Measurements from ENCODE around the gene IMMP1L. TPM values are rescaled to one million over a fixed set of nuclear protein-coding genes. Genes with fewer than 3 reads are reported as not detected.

IMMP1L gene
- polyA plus RNA-seq, 1 donor (not counting 4 experiments of a cell fraction or from before 2014, with no cell fraction given) = 39.8 TPM

DNA sequence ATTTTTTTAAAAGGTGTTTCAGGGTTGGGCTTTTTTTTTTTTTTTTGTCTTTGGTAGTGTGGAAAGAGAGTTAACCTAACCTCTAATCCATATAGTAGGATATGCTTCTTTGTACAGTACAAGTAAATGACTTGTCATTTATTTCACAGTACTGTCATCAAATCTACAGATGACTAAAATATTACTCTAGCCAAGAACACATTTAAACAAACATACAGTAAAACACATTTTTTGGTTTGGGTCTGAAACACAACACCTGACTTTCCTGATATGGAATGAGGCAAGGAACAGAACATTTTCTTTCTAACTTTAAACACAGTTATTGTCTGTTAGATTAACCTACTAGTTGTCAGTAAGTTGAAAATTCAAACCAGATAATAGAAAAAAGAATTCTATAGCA lies 68.1 kb downstream of the IMMP1L start:
- no peak for FAIRE-seq
- H3K27me3 ChIP-seq (ENCODE audit: control insufficient read depth, extremely low read depth, insufficient read depth, low read length) = no peaks in the 10 kb centered on the region
- H3K9ac ChIP-seq (ENCODE audit: control insufficient read depth, extremely low read depth, insufficient read depth, low read length) = no peak overlapping the region
- H3K9me1 ChIP-seq (ENCODE audit: control insufficient read depth, extremely low read depth, insufficient read depth, low read length) = no peaks in the 10 kb centered on the region
- H3K36me3 ChIP-seq (ENCODE audit: control insufficient read depth in 2 of 2, extremely low read depth in 1 of 2, insufficient read depth in 2 of 2, low read length in 2 of 2) = no peaks in the 10 kb centered on the region
- H4K20me1 ChIP-seq (ENCODE audit: control insufficient read depth, extremely low read depth, insufficient read depth, low read length) = no peaks in the 10 kb centered on the region
- no peak overlapping the region for H3K4me2 ChIP-seq (ENCODE audit: control insufficient read depth, extremely low read depth, insufficient read depth, low read depth, low read length)
- H3K4me3 ChIP-seq (ENCODE audit: control insufficient read depth in 2 of 3, extremely low read depth in 1 of 3, insufficient read depth in 2 of 3, low read depth in 1 of 3, low read length in 3 of 3) = no peak overlapping the region
- H3K27ac ChIP-seq (ENCODE audit: control insufficient read depth, insufficient read depth, low read length) = no peak overlapping the region
- H3K79me2 ChIP-seq (ENCODE audit: control insufficient read depth, insufficient read depth, low read length) = no peaks in the 10 kb centered on the region
- DNase-seq (ENCODE audit: low read depth, low spot score) = no peak
- dilution Hi-C loops (cut with MboI; ENCODE audit: extremely low pct_ligation_motif_present, low sequenced_read_pairs) = no loop called here
- H2AFZ ChIP-seq (ENCODE audit: control insufficient read depth, low read length) = no peak overlapping the region
- no peaks in the 10 kb centered on the region for H3K4me1 ChIP-seq (ENCODE audit: control insufficient read depth, extremely low read depth, insufficient read depth, low read length)
- H3K9me3 ChIP-seq (ENCODE audit: control insufficient read depth, low read depth, low read length) = no peaks in the 10 kb centered on the region
- no peak for TF ChIP-seq EZH2 (IDR thresholded peaks at IDR 0.05; ENCODE audit: low read length)
- TF ChIP-seq, protein P1, sequence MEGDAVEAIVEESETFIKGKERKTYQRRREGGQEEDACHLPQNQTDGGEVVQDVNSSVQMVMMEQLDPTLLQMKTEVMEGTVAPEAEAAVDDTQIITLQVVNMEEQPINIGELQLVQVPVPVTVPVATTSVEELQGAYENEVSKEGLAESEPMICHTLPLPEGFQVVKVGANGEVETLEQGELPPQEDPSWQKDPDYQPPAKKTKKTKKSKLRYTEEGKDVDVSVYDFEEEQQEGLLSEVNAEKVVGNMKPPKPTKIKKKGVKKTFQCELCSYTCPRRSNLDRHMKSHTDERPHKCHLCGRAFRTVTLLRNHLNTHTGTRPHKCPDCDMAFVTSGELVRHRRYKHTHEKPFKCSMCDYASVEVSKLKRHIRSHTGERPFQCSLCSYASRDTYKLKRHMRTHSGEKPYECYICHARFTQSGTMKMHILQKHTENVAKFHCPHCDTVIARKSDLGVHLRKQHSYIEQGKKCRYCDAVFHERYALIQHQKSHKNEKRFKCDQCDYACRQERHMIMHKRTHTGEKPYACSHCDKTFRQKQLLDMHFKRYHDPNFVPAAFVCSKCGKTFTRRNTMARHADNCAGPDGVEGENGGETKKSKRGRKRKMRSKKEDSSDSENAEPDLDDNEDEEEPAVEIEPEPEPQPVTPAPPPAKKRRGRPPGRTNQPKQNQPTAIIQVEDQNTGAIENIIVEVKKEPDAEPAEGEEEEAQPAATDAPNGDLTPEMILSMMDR (optimal IDR thresholded peaks at IDR 0.05 in 1 of 3, IDR thresholded peaks at IDR 0.05 in 1 of 3, conservative IDR thresholded peaks at IDR 0.05 in 1 of 3; ENCODE audit: extremely low read depth in 1 of 3, insufficient read depth in 2 of 3, low read length in 3 of 3) = no peak

DNA sequence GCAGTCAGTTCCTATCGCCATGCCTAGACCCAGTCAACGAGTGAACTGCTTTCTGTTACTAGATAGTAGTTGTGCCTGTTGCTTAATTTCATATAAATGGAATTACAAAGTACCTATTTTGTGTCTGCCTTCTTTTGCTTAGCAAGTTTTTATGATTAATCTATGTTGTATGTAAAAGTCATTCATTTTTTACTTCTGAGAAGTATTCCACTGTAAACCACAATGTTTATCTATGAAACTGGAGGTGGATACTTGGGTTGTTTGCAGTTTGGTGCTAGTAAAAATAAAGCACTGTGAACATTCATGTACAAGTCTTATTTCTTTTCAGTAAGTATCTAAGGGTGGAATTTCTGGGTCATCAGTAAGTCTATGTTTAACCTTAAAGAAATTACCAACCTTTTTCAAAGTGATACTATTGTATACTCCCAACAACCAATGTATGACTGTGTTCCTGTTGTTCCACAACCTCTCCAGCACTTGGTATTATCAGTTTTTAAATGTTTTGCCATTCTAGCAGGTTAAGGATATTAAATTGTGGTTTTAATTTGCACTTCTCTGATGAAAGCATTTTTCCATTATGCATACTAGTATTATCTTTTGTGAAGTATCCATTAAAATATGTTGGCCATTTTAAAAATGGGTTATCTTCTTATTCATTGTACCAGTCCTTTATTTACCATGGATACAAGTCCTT lies 71.5 kb downstream of the IMMP1L start:
- FAIRE-seq (no peak), DNase-seq (ENCODE audit: low read depth, low spot score) (no peak)
- H4K20me1 ChIP-seq (ENCODE audit: control insufficient read depth, extremely low read depth, insufficient read depth, low read length) = no peaks in the 10 kb centered on the region
- H3K27ac ChIP-seq (ENCODE audit: control insufficient read depth, insufficient read depth, low read length) = no peak overlapping the region
- no peaks in the 10 kb centered on the region for H3K4me1 ChIP-seq (ENCODE audit: control insufficient read depth, extremely low read depth, insufficient read depth, low read length)
- no peaks in the 10 kb centered on the region for H3K79me2 ChIP-seq (ENCODE audit: control insufficient read depth, insufficient read depth, low read length)
- dilution Hi-C loops (cut with MboI; ENCODE audit: extremely low pct_ligation_motif_present, low sequenced_read_pairs) = no loop called here
- no peak overlapping the region for H3K4me3 ChIP-seq (ENCODE audit: control insufficient read depth in 2 of 3, extremely low read depth in 1 of 3, insufficient read depth in 2 of 3, low read depth in 1 of 3, low read length in 3 of 3)
- no peaks in the 10 kb centered on the region for H3K9me3 ChIP-seq (ENCODE audit: control insufficient read depth, low read depth, low read length)
- H3K27me3 ChIP-seq (ENCODE audit: control insufficient read depth, extremely low read depth, insufficient read depth, low read length) = no peaks in the 10 kb centered on the region
- H3K4me2 ChIP-seq (ENCODE audit: control insufficient read depth, extremely low read depth, insufficient read depth, low read depth, low read length) = no peak overlapping the region
- H3K9ac ChIP-seq (ENCODE audit: control insufficient read depth, extremely low read depth, insufficient read depth, low read length) = no peak overlapping the region
- H3K36me3 ChIP-seq (ENCODE audit: control insufficient read depth in 2 of 2, extremely low read depth in 1 of 2, insufficient read depth in 2 of 2, low read length in 2 of 2) = no peaks in the 10 kb centered on the region
- no peaks in the 10 kb centered on the region for H3K9me1 ChIP-seq (ENCODE audit: control insufficient read depth, extremely low read depth, insufficient read depth, low read length)
- TF ChIP-seq EZH2 (IDR thresholded peaks at IDR 0.05; ENCODE audit: low read length) = no peak
- TF ChIP-seq, protein P1 (optimal IDR thresholded peaks at IDR 0.05 in 1 of 3, IDR thresholded peaks at IDR 0.05 in 1 of 3, conservative IDR thresholded peaks at IDR 0.05 in 1 of 3; ENCODE audit: extremely low read depth in 1 of 3, insufficient read depth in 2 of 3, low read length in 3 of 3) = no peak
- H2AFZ ChIP-seq (ENCODE audit: control insufficient read depth, low read length) = no peak overlapping the region
